Epithelial cell of esophagus (primary cell): ENCODE data around the gene CDC14B.

ENCODE experiments used
- DNase-seq: peaks from one replicate; pipeline ENCODE4 v3.0.0; 2010; ENCODE audit warnings: low read depth
- H3K4me3 ChIP-seq: 2 replicates; pipeline ENCODE4 v1.5.1; 2011; ENCODE audit warnings: mild to moderate bottlenecking, low read length, control low read depth
- TF ChIP-seq, protein P1 (sequence below): IDR thresholded peaks from 2 replicates; pipeline ENCODE4 v1.5.1; 2011; ENCODE audit warnings: low read depth, mild to moderate bottlenecking, low read length, control low read depth, inconsistent platforms; ENCODE audit not compliant: insufficient read depth; ENCODE audit errors: missing control alignments

The CDC14B gene

GRCh38 chr9:96607971-96608370 is 11.7 kb downstream of the CDC14B start:
- TF ChIP-seq, protein P1, sequence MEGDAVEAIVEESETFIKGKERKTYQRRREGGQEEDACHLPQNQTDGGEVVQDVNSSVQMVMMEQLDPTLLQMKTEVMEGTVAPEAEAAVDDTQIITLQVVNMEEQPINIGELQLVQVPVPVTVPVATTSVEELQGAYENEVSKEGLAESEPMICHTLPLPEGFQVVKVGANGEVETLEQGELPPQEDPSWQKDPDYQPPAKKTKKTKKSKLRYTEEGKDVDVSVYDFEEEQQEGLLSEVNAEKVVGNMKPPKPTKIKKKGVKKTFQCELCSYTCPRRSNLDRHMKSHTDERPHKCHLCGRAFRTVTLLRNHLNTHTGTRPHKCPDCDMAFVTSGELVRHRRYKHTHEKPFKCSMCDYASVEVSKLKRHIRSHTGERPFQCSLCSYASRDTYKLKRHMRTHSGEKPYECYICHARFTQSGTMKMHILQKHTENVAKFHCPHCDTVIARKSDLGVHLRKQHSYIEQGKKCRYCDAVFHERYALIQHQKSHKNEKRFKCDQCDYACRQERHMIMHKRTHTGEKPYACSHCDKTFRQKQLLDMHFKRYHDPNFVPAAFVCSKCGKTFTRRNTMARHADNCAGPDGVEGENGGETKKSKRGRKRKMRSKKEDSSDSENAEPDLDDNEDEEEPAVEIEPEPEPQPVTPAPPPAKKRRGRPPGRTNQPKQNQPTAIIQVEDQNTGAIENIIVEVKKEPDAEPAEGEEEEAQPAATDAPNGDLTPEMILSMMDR = no peak
- H3K4me3 ChIP-seq = no peak overlapping the region
- DNase-seq = no peak

DNA sequence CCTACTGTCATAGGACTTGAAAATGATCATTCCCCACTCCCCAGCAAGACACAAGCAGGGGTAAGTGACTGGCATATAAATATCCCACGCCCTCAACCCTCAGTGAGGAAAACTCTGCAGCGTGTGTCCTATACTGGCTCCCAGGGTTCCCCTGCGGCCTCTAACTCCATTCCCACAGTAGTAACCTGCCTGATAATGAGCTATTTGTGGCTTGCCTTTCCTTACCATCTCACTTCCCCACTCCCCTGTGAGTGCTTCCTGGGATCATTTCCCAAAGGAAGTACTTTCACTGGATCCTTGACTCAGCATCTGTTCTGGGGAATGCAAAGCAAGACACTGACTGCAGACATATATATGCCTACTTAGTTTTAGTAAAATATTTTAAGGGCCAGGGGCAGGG is 14.3 kb downstream of the CDC14B start:
- TF ChIP-seq, protein P1 = no peak
- H3K4me3 ChIP-seq = no peak overlapping the region
- DNase-seq = no peak

DNA sequence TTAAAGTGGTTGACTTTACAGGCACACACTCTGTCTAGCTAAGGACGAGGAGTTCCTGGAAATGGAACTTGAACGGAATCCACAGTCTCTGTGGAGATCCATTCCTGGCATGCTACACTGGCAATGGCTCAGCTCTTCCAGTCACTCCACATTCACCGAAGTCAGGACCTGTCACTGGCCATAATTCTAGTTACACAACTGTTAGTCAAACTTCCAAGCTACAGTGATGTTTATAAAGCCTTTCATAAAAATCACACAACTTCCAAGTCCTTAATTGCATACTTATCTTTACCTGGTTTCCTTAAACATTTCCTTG is 15.7 kb downstream of the CDC14B start:
- no peak for DNase-seq
- no peak overlapping the region for H3K4me3 ChIP-seq
- TF ChIP-seq, protein P1 = no peak

DNA sequence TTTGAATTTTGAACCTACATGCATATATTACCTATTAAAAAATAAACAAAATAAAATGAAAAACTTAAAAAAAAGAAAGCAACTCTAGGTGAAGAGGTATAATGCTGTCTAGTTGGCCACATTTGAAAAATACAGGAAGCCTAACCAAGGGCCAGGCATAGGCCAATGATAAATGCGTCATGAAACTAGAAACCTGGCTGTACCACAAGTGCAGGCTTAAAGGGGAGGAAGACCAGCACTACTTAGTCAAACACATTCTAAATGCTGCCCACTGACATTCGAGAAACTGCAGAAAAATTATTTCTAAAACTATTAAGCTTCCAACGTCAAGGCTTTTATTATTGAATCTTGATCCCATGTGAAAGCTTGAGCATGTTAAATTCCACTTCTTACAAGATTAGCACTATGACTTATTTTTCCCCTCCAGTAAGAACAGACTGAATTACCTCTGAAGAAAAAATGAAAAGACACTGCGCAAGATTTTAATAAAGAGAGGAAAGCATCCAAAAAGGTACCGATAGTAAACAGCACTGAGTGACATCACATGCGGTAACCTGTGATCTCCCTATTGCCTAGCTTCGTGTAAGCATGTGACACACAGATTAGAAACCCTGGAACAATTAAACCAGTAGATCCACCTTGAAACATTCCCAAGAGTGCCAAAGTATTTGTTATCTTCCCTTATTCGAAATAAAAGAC is 16.2 kb downstream of the CDC14B start:
- H3K4me3 ChIP-seq = no peak overlapping the region
- DNase-seq = no peak
- TF ChIP-seq, protein P1 = no peak

DNA sequence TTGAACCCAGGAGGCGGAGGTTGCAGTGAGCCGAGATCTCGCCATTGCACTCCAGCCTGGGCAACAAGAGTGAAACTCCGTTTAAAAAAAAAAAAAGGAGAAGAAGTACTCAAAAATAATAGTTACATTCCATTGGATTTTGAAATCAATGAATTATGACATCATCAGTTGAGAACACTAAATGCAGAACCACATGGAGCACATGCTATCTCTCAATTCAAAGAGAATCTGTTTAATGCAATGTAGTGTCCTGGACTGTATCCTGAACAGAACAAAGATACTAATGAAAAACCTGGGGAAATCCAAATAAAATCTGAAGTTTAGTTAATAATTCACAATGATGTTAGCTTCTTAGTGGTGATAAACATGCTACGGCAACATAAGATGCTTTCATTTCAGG is 20.3 kb downstream of the CDC14B start:
- TF ChIP-seq, protein P1 = no peak
- no peak overlapping the region for H3K4me3 ChIP-seq
- DNase-seq = no peak

- no peak for DNase-seq
- TF ChIP-seq, protein P1 = no peak
- no peak overlapping the region for H3K4me3 ChIP-seq
Measured at GRCh38 chr9:96596601-96597111, 23.0 kb downstream of the CDC14B start.
